OCI-LY3 (cell line): ENCODE results near the gene SERPINB1.

Source experiments
- H2AFZ ChIP-seq: fragments of 200-600, 300-600 bp; shearing (Covaris generic); 2 replicates; pipeline ENCODE4 v1.6.0; 2014; ENCODE audit warnings: antibody characterized with exemption, low read depth, low read length
- H3K27ac ChIP-seq: fragments of 200-600, 300-600 bp; sonication (generic); 2 replicates; pipeline ENCODE4 v1.5.1; 2014; ENCODE audit warnings: mild to moderate bottlenecking, low read length, moderate library complexity, mixed read lengths
- H3K27me3 ChIP-seq: fragments of 200-600, 300-600 bp; sonication (generic); 2 replicates; pipeline ENCODE4 v1.6.1; 2014; ENCODE audit warnings: low read depth, low read length, mixed read lengths
- H3K36me3 ChIP-seq: fragments of 200-600, 300-600 bp; sonication (generic); replicated peaks from 2 replicates; pipeline ENCODE3; 2014; ENCODE audit warnings: low read depth, low read length, mixed read lengths
- H3K4me1 ChIP-seq: fragments of 300-600, 200-600 bp; sonication (generic); 2 replicates; pipeline ENCODE4 v1.6.1; 2014; ENCODE audit warnings: low read length, mixed read lengths
- H3K4me2 ChIP-seq: fragments of 200-600, 300-600 bp; sonication (generic); 2 replicates; pipeline ENCODE4 v1.6.1; 2014; ENCODE audit warnings: low read length, mixed read lengths
- H3K4me3 ChIP-seq: fragments of 300-600, 200-600 bp; sonication (generic); 2 replicates; pipeline ENCODE4 v1.5.1; 2014; ENCODE audit warnings: antibody characterized with exemption, mild to moderate bottlenecking, low read length, moderate library complexity
- H3K79me2 ChIP-seq: fragments of 300-600, 200-600 bp; shearing (Covaris generic); 2 replicates; pipeline ENCODE4 v1.6.1; 2014; ENCODE audit warnings: mild to moderate bottlenecking, low read length, mixed read lengths
- H3K9ac ChIP-seq: fragments of 300-600, 200-600 bp; shearing (Covaris generic); 2 replicates; pipeline ENCODE4 v1.6.0; 2014; ENCODE audit warnings: mild to moderate bottlenecking, low read length, moderate library complexity
- H3K9me3 ChIP-seq: fragments of 200-600, 300-600 bp; shearing (Covaris generic); 2 replicates; pipeline ENCODE4 v1.6.1; 2014; ENCODE audit warnings: low read length, mixed read lengths; ENCODE audit not compliant: insufficient read depth
- H4K20me1 ChIP-seq: fragments of 200-600, 300-600 bp; sonication (generic); 2 replicates; pipeline ENCODE4 v1.6.1; 2016; ENCODE audit warnings: low read length, mixed read lengths; ENCODE audit not compliant: insufficient read depth
- EZH2phosphoT487 ChIP-seq: fragments of 200-600 bp; shearing (Covaris generic); IDR thresholded peaks from 2 replicates; pipeline ENCODE4 v1.6.1; 2018; ENCODE audit warnings: antibody characterized with exemption, mixed run types, low read depth
- TF ChIP-seq, protein P1 (sequence below): fragments of 200-600, 300-600 bp; sonication (generic); IDR thresholded peaks from 2 replicates; pipeline ENCODE4 v1.5.1; 2014; ENCODE audit warnings: antibody characterized with exemption, low read length, low read depth

The SERPINB1 gene

DNA sequence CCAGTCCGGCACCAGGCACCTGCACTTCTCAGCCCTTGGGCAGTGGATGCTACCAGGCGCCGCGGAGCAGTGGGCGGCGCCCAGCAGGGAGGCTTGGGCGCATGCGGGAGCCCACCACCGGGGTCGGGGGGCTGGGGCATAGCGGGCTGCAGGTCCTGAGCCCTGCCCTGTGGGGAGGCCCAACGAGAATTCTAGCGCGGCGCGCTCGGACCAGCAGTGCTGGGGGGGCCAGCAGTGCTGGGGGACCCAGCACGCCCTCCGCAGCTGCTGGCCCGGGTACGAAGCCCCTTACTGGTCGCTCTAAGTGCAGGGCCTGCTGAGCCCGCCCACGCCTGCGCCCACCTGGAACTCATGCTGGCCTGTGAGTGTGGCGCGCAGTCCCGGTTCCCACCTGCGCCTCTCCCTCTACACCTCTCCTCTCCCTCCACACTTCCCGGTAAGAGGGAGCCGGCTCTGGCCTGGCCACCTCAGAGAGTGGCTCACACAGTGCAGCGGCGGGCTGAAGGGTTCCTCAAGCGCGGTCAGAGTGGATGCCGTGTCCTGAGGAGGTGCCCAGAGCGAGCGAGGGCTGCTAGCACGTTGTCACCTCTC lies 28.5 kb upstream of the SERPINB1 start:
- Histone ChIP-seq H3K9me3 (no peaks in the 10 kb centered on the region), H3K36me3 (peaks cover 3% of the 10 kb centered on the region), H3K4me1 (peaks cover 57% of the 10 kb centered on the region), H3K27me3 (no peaks in the 10 kb centered on the region), H3K9ac (no peak overlapping the region), H4K20me1 (no peaks in the 10 kb centered on the region), H3K4me3 (no peak overlapping the region), H2AFZ (no peak overlapping the region), H3K79me2 (no peaks in the 10 kb centered on the region), H3K27ac (no peak overlapping the region), H3K4me2 (no peak overlapping the region)
- TF ChIP-seq, protein P1, sequence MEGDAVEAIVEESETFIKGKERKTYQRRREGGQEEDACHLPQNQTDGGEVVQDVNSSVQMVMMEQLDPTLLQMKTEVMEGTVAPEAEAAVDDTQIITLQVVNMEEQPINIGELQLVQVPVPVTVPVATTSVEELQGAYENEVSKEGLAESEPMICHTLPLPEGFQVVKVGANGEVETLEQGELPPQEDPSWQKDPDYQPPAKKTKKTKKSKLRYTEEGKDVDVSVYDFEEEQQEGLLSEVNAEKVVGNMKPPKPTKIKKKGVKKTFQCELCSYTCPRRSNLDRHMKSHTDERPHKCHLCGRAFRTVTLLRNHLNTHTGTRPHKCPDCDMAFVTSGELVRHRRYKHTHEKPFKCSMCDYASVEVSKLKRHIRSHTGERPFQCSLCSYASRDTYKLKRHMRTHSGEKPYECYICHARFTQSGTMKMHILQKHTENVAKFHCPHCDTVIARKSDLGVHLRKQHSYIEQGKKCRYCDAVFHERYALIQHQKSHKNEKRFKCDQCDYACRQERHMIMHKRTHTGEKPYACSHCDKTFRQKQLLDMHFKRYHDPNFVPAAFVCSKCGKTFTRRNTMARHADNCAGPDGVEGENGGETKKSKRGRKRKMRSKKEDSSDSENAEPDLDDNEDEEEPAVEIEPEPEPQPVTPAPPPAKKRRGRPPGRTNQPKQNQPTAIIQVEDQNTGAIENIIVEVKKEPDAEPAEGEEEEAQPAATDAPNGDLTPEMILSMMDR, result no peak
- no peak for TF ChIP-seq EZH2phosphoT487

DNA sequence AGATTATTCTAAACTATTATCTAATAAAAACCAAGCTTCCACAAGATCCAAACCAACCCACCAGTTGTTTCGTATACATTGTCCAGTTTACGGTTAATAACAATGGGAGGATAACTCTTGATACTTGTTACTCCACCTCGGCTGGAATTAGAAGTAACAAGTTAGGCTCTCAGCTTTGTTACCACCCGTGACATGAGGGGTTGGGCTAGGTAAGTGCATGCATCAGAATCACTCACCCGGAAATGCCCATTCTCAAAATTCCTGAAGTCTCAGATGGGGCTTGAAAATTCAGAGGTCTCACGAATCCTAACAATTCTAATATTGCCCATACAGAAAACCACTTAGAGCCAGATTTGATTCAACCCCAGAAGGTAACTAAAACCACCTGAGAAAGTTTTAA lies 27.0 kb upstream of the SERPINB1 start:
- Histone ChIP-seq H3K27me3 (no peaks in the 10 kb centered on the region), H3K4me1 (peaks cover 60% of the 10 kb centered on the region), H2AFZ (0 out of 2 replicates have a peak overlapping the region, but pooled peaks have one; percentile 12), H3K36me3 (peaks cover 3% of the 10 kb centered on the region), H3K4me3 (peak overlapping the region; percentile 55), H4K20me1 (no peaks in the 10 kb centered on the region), H3K9ac (peak overlapping the region; percentile 85), H3K9me3 (no peaks in the 10 kb centered on the region), H3K4me2 (peak overlapping the region; percentile 81), H3K27ac (peak overlapping the region; percentile 90), H3K79me2 (no peaks in the 10 kb centered on the region)
- no peak for TF ChIP-seq EZH2phosphoT487
- TF ChIP-seq, protein P1, result no peak

DNA sequence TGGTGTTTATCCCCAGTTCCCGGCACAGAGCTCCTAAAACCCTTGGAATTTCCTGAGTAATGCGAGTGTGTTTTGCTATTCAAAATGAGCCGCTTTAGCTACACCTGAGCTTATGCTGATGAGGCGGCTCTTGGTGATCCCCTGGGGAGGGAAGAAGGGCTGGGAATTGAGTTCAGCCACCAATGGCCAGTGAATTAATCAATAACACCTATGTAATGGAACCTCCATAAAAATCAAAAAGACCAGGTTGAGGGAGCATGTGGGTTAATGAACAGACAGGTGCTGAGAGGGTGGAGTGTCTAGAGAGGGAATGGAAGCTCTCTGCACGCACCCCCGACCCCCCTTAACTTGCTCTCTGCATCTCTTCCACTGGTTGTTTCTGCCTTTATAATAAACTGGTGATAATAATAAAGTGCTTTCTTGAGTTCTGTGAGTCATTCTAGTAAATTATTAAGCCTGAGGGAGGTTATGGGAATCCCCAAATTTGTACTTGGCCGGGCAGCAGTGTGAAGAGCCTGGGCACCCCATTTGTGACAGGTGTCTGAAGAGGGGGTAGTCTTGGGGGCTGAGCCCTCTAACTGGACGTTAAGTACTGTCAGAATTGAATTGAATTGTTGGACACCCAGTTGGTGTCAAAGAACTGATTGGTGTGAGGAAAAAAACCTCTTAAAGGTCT lies 24.6 kb upstream of the SERPINB1 start:
- H3K4me1 ChIP-seq, result peaks cover 77% of the 10 kb centered on the region
- H3K9ac ChIP-seq, result peak overlapping the region; percentile 85
- H3K79me2 ChIP-seq, result no peaks in the 10 kb centered on the region
- H2AFZ ChIP-seq, result no peak overlapping the region
- peaks cover 3% of the 10 kb centered on the region; the same call in 1 of the 2 replicates for H3K9me3 ChIP-seq
- H3K4me3 ChIP-seq, result peak overlapping the region; percentile 66
- H4K20me1 ChIP-seq, result no peaks in the 10 kb centered on the region
- H3K36me3 ChIP-seq, result no peaks in the 10 kb centered on the region
- no peaks in the 10 kb centered on the region for H3K27me3 ChIP-seq
- TF ChIP-seq, protein P1, result no peak
- no peak for TF ChIP-seq EZH2phosphoT487
- H3K27ac ChIP-seq, result peak overlapping the region; percentile 90
- H3K4me2 ChIP-seq, result peak overlapping the region; percentile 81

DNA sequence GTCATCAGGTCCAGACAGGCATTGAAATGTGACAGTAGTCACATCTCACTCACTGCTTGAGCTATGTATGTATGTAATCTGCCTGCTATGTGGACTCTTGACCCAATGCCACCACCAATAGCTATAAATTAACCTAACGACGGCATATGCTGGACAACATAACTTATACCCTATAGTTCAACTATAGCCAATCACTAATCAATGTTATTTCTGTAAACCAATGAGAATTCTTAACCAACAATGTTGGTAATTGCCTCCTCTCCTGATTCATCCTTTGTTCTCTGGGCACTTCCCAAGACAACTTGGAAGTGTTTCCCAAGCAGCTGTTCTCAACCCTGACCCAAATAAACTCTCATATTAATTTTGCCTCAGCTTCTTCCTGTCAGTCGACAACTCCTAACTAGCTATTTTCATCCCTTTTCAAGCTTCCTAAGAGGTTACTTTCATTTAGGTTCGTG lies 24.1 kb upstream of the SERPINB1 start:
- H4K20me1 ChIP-seq, result no peaks in the 10 kb centered on the region
- H3K4me3 ChIP-seq, result peak overlapping the region; percentile 66
- no peak for TF ChIP-seq EZH2phosphoT487
- TF ChIP-seq, protein P1, result no peak
- no peaks in the 10 kb centered on the region for H3K79me2 ChIP-seq
- no peak overlapping the region for H2AFZ ChIP-seq
- H3K27me3 ChIP-seq, result no peaks in the 10 kb centered on the region
- peak overlapping the region; percentile 81 for H3K4me2 ChIP-seq
- peak overlapping the region; percentile 85 for H3K9ac ChIP-seq
- no peaks in the 10 kb centered on the region for H3K36me3 ChIP-seq
- peaks cover 3% of the 10 kb centered on the region; the same call in 1 of the 2 replicates for H3K9me3 ChIP-seq
- peaks cover 81% of the 10 kb centered on the region for H3K4me1 ChIP-seq
- H3K27ac ChIP-seq, result peak overlapping the region; percentile 90
